Neuronal stem cell (in vitro differentiated cells): ENCODE results near the gene ATP6V1F.

Source experiments
- DNase-seq: peaks from one replicate; pipeline ENCODE4 v3.0.0-alpha.2; 2013; ENCODE audit warnings: low spot score
- H2AFZ ChIP-seq: one replicate; pipeline ENCODE4 v1.6.1; 2013; ENCODE audit warnings: mild to moderate bottlenecking, low read length, inconsistent platforms
- H2AK5ac ChIP-seq: 2 replicates; pipeline ENCODE4 v1.6.1; 2013; ENCODE audit warnings: low read depth, mild to moderate bottlenecking, inconsistent platforms, low read length, moderate library complexity, mixed read lengths
- H2BK120ac ChIP-seq: 2 replicates; pipeline ENCODE4 v1.6.1; 2013; ENCODE audit warnings: low read depth, mild to moderate bottlenecking, inconsistent platforms, low read length, moderate library complexity, mixed read lengths
- H2BK12ac ChIP-seq: one replicate; pipeline ENCODE4 v1.6.1; 2013; ENCODE audit warnings: low read length, inconsistent platforms
- H2BK15ac ChIP-seq: 2 replicates; pipeline ENCODE4 v1.6.1; 2013; ENCODE audit warnings: mild to moderate bottlenecking, low read length, inconsistent platforms, mixed read lengths
- H2BK5ac ChIP-seq: one replicate; pipeline ENCODE4 v1.6.1; 2013; ENCODE audit warnings: inconsistent platforms, mild to moderate bottlenecking, low read length, moderate library complexity
- H3K14ac ChIP-seq: one replicate; pipeline ENCODE4 v1.6.1; 2013; ENCODE audit warnings: low read length, inconsistent platforms
- H3K18ac ChIP-seq: 2 replicates; pipeline ENCODE4 v1.6.1; 2013; ENCODE audit warnings: low read length, inconsistent platforms
- H3K23ac ChIP-seq: 2 replicates; pipeline ENCODE4 v1.6.1; 2013; ENCODE audit warnings: low read depth, mild to moderate bottlenecking, mixed read lengths, low read length, inconsistent platforms; ENCODE audit not compliant: poor library complexity
- H3K27ac ChIP-seq: replicated peaks from 3 replicates; pipeline ENCODE4 v1.5.1; 2013; ENCODE audit warnings: low read length, inconsistent platforms
- H3K27me3 ChIP-seq, 3 experiments: 2 replicates each; pipeline ENCODE4 v1.6.1; 2013; ENCODE audit warnings: low read length in 3 of 3, mild to moderate bottlenecking in 2 of 3, inconsistent platforms in 1 of 3, low read depth in 1 of 3, mixed read lengths in 1 of 3, moderate library complexity in 1 of 3; ENCODE audit not compliant: control insufficient read depth in 3 of 3, insufficient read depth in 3 of 3
- H3K36me3 ChIP-seq, 2 donors: replicated peaks in 1 of 2; 2 replicates each; pipeline ENCODE4 v1.6.1; 2013; ENCODE audit warnings: low read length in 2 of 2; ENCODE audit not compliant: control insufficient read depth in 2 of 2, insufficient read depth in 2 of 2
- H3K4ac ChIP-seq: 2 replicates; pipeline ENCODE4 v1.6.1; 2013; ENCODE audit warnings: inconsistent platforms, mild to moderate bottlenecking, low read length, moderate library complexity
- H3K4me1 ChIP-seq, 2 donors: 1 replicate in 1 of 2; 2 replicates in 1 of 2; pipeline ENCODE4 v1.6.1; 2013; ENCODE audit warnings: low read length in 2 of 2, low read depth in 1 of 2; ENCODE audit not compliant: control insufficient read depth in 2 of 2, insufficient read depth in 1 of 2
- H3K4me2 ChIP-seq: one replicate; pipeline ENCODE4 v1.6.1; 2013; ENCODE audit warnings: mild to moderate bottlenecking, low read length, inconsistent platforms; ENCODE audit not compliant: insufficient read depth, poor library complexity, severe bottlenecking
- H3K4me3 ChIP-seq, 2 donors: 2 replicates each; pipeline ENCODE4 v1.5.1; 2013; ENCODE audit warnings: low read length in 2 of 2, mild to moderate bottlenecking in 2 of 2, inconsistent platforms in 1 of 2, moderate library complexity in 1 of 2
- H3K79me1 ChIP-seq: one replicate; pipeline ENCODE4 v1.6.1; 2013; ENCODE audit warnings: low read depth, mild to moderate bottlenecking, inconsistent platforms, low read length, moderate library complexity
- H3K9ac ChIP-seq: one replicate; pipeline ENCODE4 v1.6.1; 2013; ENCODE audit warnings: mild to moderate bottlenecking, low read depth, low read length, inconsistent platforms; ENCODE audit not compliant: poor library complexity
- H3K9me3 ChIP-seq, 2 donors: replicated peaks in 1 of 2; 2 replicates each; pipeline versions ENCODE3 to v1.6.1; 2013; ENCODE audit warnings: low read length in 2 of 2, mild to moderate bottlenecking in 2 of 2, inconsistent platforms in 1 of 2, low read depth in 1 of 2, mixed read lengths in 1 of 2, moderate library complexity in 1 of 2; ENCODE audit not compliant: control insufficient read depth in 2 of 2, insufficient read depth in 1 of 2
- H4K8ac ChIP-seq: one replicate; pipeline ENCODE4 v1.6.1; 2013; ENCODE audit warnings: low read depth, mild to moderate bottlenecking, inconsistent platforms, low read length, moderate library complexity
- H4K91ac ChIP-seq: one replicate; pipeline ENCODE4 v1.6.1; 2013; ENCODE audit warnings: low read length, low read depth, mild to moderate bottlenecking, inconsistent platforms; ENCODE audit not compliant: poor library complexity
- WGBS, 2 donors: extraction: QIAGEN DNeasy Blood & Tissue Kit; methylation state at CpG; one replicate each; pipeline ENCODE4 v1.1.7; 2013; ENCODE audit warnings: missing lambda C conversion rate in 2 of 2, mixed read lengths in 1 of 2; ENCODE audit not compliant: insufficient read length in 2 of 2, insufficient replicate concordance in 1 of 2; ENCODE audit errors: extremely low coverage in 2 of 2; 5-methylcytosine and 5-hydroxymethylcytosine counted together

ATP6V1F gene

DNA sequence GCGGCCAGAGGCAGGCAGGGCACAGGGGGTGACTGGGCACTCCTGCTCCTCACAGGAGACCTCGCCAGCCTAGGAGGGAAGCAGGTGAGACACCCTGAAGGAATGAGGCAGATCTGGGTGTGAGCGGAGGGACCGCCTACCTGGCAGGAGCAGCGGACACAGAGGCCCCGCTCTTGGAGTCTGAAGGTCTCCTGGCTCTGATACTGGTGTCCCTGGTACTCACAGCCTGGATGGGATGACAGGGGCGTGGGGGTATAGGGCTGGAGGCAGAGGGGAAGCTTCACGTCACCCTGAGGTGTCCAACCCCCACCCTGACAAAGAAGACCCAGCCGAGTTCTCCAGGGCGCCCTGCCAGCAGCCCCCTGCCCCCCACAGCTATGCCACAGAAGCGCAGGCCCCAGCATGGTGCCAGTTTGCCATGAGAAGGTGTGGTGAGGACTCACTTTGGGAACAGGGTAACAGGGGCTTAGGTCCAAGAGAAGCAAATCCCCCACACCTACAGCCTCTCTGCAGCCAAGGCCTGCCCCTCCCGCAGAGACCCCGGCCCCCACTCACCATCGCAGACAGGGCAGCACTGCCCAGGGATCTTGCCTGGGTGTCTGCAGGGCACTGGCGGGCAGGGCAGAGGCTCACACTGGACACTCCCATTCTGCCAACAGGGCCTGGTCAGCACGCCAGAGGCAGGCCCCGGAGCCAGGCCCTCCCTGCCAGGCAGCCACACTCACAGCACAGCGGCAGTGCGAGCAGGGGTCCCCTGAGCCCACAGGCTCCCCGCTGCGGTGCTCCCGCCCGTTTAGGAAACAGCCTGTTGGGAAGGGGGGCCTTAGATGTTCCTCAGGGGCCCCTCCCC, 30.8 kb downstream of the ATP6V1F start:
- H2AK5ac ChIP-seq: peak overlapping the region; percentile 70
- no CpG with 5 or more reads among the region's 23 CpGs for WGBS, 2 donors

DNA sequence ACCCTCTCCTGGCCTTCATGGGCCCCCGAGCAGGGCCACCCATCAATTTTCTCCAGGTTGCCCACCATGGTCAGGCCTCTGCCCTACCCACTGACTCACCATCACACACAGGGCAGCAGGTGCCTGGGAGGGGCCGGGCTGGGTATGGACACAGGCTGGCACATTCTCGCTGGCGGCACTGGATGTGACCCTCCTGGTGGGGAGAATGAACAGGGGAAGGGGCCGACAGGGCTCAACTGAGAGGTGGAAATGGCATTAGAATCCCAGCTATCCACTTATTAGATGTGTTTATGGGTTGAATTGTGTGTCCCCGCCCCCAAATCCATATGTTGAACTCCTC, 31.4 kb downstream of the ATP6V1F start:
- H3K23ac ChIP-seq: no peak overlapping the region
- peaks cover 7 to 67% (median 22%) of the 10 kb centered on the region in 3 experiments for H3K27me3 ChIP-seq
- no peak overlapping the region for H2BK120ac ChIP-seq
- no peak overlapping the region for H3K9ac ChIP-seq
- H4K8ac ChIP-seq: no peak overlapping the region
- H3K79me1 ChIP-seq: peaks cover 2% of the 10 kb centered on the region
- H3K14ac ChIP-seq: no peak overlapping the region
- H2BK12ac ChIP-seq: no peak overlapping the region
- no peak overlapping the region for H2AK5ac ChIP-seq
- no peak overlapping the region for H3K4me2 ChIP-seq
- DNase-seq: no peak
- H2BK5ac ChIP-seq: peak overlapping the region; percentile 39
- no peak overlapping the region for H4K91ac ChIP-seq
- H3K4me3 ChIP-seq: peak overlapping the region in 1 of 2 donors; percentile 46
- no peaks in the 10 kb centered on the region for H3K9me3 ChIP-seq
- no peak overlapping the region for H2AFZ ChIP-seq
- H3K4ac ChIP-seq: no peak overlapping the region
- no peaks in the 10 kb centered on the region for H3K36me3 ChIP-seq
- no peak overlapping the region for H2BK15ac ChIP-seq
- no CpG with 5 or more reads among the region's 6 CpGs for WGBS, 2 donors
- H3K4me1 ChIP-seq: peaks cover 0 to 1% of the 10 kb centered on the region in 2 donors
- H3K18ac ChIP-seq: no peak overlapping the region
- no peak overlapping the region for H3K27ac ChIP-seq

More for the DNA sequence above, 30.8 kb downstream of the ATP6V1F start:
- Histone ChIP-seq H3K23ac (peak overlapping the region; percentile 89), H2AFZ (no peak overlapping the region), H2BK15ac (no peak overlapping the region), H3K4ac (peak overlapping the region; percentile 37), H3K18ac (peak overlapping the region; percentile 48), H3K9ac (no peak overlapping the region), H3K36me3 (no peaks in the 10 kb centered on the region), H3K4me1 (peaks cover 0 to 1% of the 10 kb centered on the region in 2 donors), H3K9me3 (no peaks in the 10 kb centered on the region), H3K27me3 (peaks cover 7 to 73% (median 22%) of the 10 kb centered on the region in 3 experiments), H3K14ac (peak overlapping the region; percentile 71), H4K91ac (peak overlapping the region; percentile 12), H3K27ac (no peak overlapping the region), H2BK12ac (peak overlapping the region; percentile 90), H4K8ac (peak overlapping the region; percentile 65), H3K4me2 (no peak overlapping the region), H3K4me3 (no peak overlapping the region), H2BK5ac (peak overlapping the region; percentile 39), H2BK120ac (no peak overlapping the region), H3K79me1 (peaks cover 2% of the 10 kb centered on the region)
- no peak for DNase-seq

DNA sequence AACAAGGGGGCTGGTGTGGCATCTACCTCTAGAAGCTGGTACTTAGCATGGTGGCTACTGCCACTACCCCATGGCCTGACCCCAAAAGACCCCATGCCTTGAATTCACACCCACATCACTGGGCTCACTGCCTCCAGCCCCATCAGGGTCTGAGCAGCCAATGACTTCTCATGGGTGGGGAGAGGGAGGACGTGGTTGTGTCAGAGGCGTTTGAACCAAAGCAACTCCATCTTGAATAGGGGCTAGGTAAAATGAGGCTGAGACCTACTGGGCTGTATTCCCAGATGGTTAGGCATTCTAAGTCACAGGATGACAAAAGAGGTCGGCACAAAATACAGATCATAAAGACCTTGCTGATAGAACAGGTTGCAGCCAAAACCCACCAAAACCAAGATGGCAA, 32.7 kb downstream of the ATP6V1F start:
- Histone ChIP-seq H3K4me2 (no peak overlapping the region), H3K27me3 (peaks cover 5 to 55% (median 17%) of the 10 kb centered on the region in 3 experiments), H2BK5ac (no peak overlapping the region), H3K4ac (no peak overlapping the region), H2BK12ac (no peak overlapping the region), H2BK120ac (no peak overlapping the region), H4K91ac (no peak overlapping the region), H3K4me1 (no peaks in the 10 kb centered on the region), H4K8ac (no peak overlapping the region), H2AK5ac (no peak overlapping the region), H3K4me3 (no peak overlapping the region), H3K36me3 (no peaks in the 10 kb centered on the region), H3K14ac (no peak overlapping the region), H3K79me1 (no peaks in the 10 kb centered on the region), H3K18ac (no peak overlapping the region), H2AFZ (no peak overlapping the region), H3K9me3 (peaks cover 0 to 4% of the 10 kb centered on the region in 2 donors), H2BK15ac (no peak overlapping the region), H3K23ac (no peak overlapping the region), H3K9ac (no peak overlapping the region), H3K27ac (no peak overlapping the region)
- whole genome bisulfite sequencing, 2 donors: no CpG with 5 or more reads among the region's 3 CpGs
- DNase-seq: no peak

DNA sequence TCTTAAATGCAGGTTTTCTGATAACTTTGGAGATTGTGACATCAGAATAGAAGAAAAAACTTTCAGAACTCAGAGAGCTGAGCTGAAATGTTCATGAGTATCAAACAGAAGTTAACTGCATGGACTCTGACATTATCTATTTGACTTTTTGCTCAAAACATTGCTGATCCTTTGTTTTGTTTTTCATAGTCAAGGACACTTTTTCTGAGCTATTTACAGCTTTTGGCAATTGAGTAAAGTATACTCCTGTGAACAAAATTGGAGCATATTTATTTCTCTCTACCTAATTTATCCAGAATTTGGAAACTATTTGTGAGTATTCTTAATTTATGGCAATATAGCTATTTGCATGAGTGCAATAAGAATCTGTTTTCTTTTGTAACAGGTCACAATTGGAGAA, 36.7 kb downstream of the ATP6V1F start:
- no peak overlapping the region for H4K91ac ChIP-seq

More for the DNA sequence above, 36.7 kb downstream of the ATP6V1F start:
- Histone ChIP-seq H3K36me3 (no peaks in the 10 kb centered on the region), H3K4me3 (no peak overlapping the region), H2AFZ (no peak overlapping the region), H3K79me1 (no peaks in the 10 kb centered on the region), H3K4ac (no peak overlapping the region), H3K27ac (no peak overlapping the region), H2BK15ac (no peak overlapping the region), H2BK12ac (no peak overlapping the region), H3K4me1 (no peaks in the 10 kb centered on the region), H3K9ac (no peak overlapping the region), H3K27me3 (peaks cover 0 to 29% (median 0%) of the 10 kb centered on the region in 3 experiments), H3K14ac (no peak overlapping the region), H2AK5ac (no peak overlapping the region), H4K8ac (no peak overlapping the region), H3K9me3 (peaks cover 0 to 4% of the 10 kb centered on the region in 2 donors), H3K18ac (no peak overlapping the region), H3K23ac (no peak overlapping the region), H2BK120ac (no peak overlapping the region), H2BK5ac (no peak overlapping the region), H3K4me2 (no peak overlapping the region)
- DNase-seq: no peak
